Left lung (tissue), 10 donors: ENCODE measurements around the gene HAL. TPM values are rescaled to one million over a fixed set of nuclear protein-coding genes. Genes with fewer than 3 reads are reported as not detected.

Experiments
- ATAC-seq: fragments of 200-7000 bp; cut with Tn5 transposase; one replicate; pipeline ENCODE4 v1.9.1; 2020; ENCODE audit warnings: moderate library complexity
- DNase-seq, 4 donors: peaks; one replicate each; pipeline ENCODE4 v3.0.0-alpha.2; 2013 to 2020
- H3K27ac ChIP-seq, 2 donors: fragments of 200-600 bp; sonication (generic) in 1 of 2; one replicate each; pipeline versions ENCODE4 v1.5.0 to v1.8.0; 2020 to 2021
- H3K27me3 ChIP-seq, 2 donors: fragments of 200-600 bp; sonication (generic) in 1 of 2; one replicate each; pipeline versions ENCODE4 v1.5.0 to v1.8.0; 2020 to 2021
- H3K36me3 ChIP-seq, 2 donors: fragments of 200-600 bp; sonication (generic) in 1 of 2; one replicate each; pipeline versions ENCODE4 v1.5.0 to v1.8.0; 2020 to 2021
- H3K4me1 ChIP-seq, 2 donors: fragments of 200-600 bp; one replicate each; pipeline ENCODE4 v1.8.0; 2021
- H3K4me3 ChIP-seq, 2 donors: fragments of 200-600 bp; sonication (generic) in 1 of 2; one replicate each; pipeline versions ENCODE4 v1.5.0 to v1.8.0; 2020 to 2021; ENCODE audit warnings: mild to moderate bottlenecking in 1 of 2
- H3K9me3 ChIP-seq, 2 donors: fragments of 200-600 bp; sonication (generic) in 1 of 2; one replicate each; pipeline versions ENCODE4 v1.5.0 to v1.8.0; 2020 to 2021
- CTCF ChIP-seq, 2 donors: fragments of 200-600 bp; sonication (generic) in 1 of 2; IDR thresholded peaks; one replicate each; pipeline versions ENCODE4 v1.5.0 to v1.8.0; 2021; ENCODE audit warnings: antibody characterized with exemption in 2 of 2
- intact Hi-C, 2 donors: fragments of 100-400 bp; cut with DNase I; formaldehyde crosslinking; loops; one replicate each; pipeline versions ENCODE4 v1.11.2 to v1.14.2; 2022
- polyA plus RNA-seq, 6 donors: library from polyadenylated mRNA; unstranded; fragments of 120-200 nt; gene quantifications; one replicate each; pipeline ENCODE4 v1.2.1, GENCODE V29; 2013; ENCODE audit not compliant: insufficient read length in 6 of 6
- total RNA-seq, 2 donors: library from RNA; stranded (reverse); fragmentation: NEBNext Ultra II Directional; extraction: Animal tissue kit (Norgen Biotek cat#: 25700); gene quantifications; one replicate each; pipeline ENCODE4 v1.2.1, GENCODE V29; 2021
- donor health status: DM: no; HTN: yes; CAD: no.
- donor health status: DM: no; HTN: no; CAD: no.

The HAL gene
- total and polyA plus RNA-seq, 8 donors, result 0.64 to 7.1 (median 1.1) TPM

- Histone ChIP-seq H3K27ac (no peak overlapping the region), H3K36me3 (peaks cover 0 to 36% of the 10 kb centered on the region in 2 donors), H3K4me1 (no peaks in the 10 kb centered on the region), H3K4me3 (no peak overlapping the region), H3K9me3 (no peaks in the 10 kb centered on the region), H3K27me3 (no peaks in the 10 kb centered on the region)
- intact Hi-C loops, result no loop called here
- ATAC-seq, result no peak
- no peak for TF ChIP-seq CTCF (IDR thresholded peaks at IDR 0.05)
- DNase-seq, result peak in 1 of 4 donors; percentile 15
These were observed 9.2 kb downstream of the HAL start for GRCh38 chr12:95986635-95987570.

- Histone ChIP-seq H3K27ac (no peak overlapping the region), H3K4me3 (no peak overlapping the region), H3K36me3 (peaks cover 0 to 22% of the 10 kb centered on the region in 2 donors), H3K27me3 (no peaks in the 10 kb centered on the region), H3K4me1 (no peaks in the 10 kb centered on the region), H3K9me3 (no peaks in the 10 kb centered on the region)
- no peak for ATAC-seq
- TF ChIP-seq CTCF (IDR thresholded peaks at IDR 0.05), result no peak
- intact Hi-C loops, result no loop called here
- DNase-seq, result no peak
These were observed 11.5 kb downstream of the HAL start for GRCh38 chr12:95984682-95985081.

- DNase-seq, result no peak
These were observed 13.5 kb downstream of the HAL start for GRCh38 chr12:95982602-95983001.

GRCh38 chr12:95980437-95980836 is 15.7 kb downstream of the HAL start:
- intact Hi-C loops, result no loop called here
- no peak overlapping the region for H3K27ac ChIP-seq
- no peak for TF ChIP-seq CTCF (IDR thresholded peaks at IDR 0.05)
- H3K4me1 ChIP-seq, result no peaks in the 10 kb centered on the region
- H3K4me3 ChIP-seq, result no peak overlapping the region
- H3K36me3 ChIP-seq, result peaks cover 0 to 30% of the 10 kb centered on the region in 2 donors
- no peaks in the 10 kb centered on the region for H3K9me3 ChIP-seq
- ATAC-seq (no peak), DNase-seq (no peak)
- no peaks in the 10 kb centered on the region for H3K27me3 ChIP-seq

More at GRCh38 chr12:95982602-95983001, 13.5 kb downstream of the HAL start:
- Histone ChIP-seq H3K27me3 (no peaks in the 10 kb centered on the region), H3K36me3 (peaks cover 0 to 17% of the 10 kb centered on the region in 2 donors), H3K27ac (no peak overlapping the region), H3K4me3 (no peak overlapping the region), H3K4me1 (no peaks in the 10 kb centered on the region), H3K9me3 (no peaks in the 10 kb centered on the region)
- ATAC-seq, result no peak
- intact Hi-C loops, result no loop called here
- TF ChIP-seq CTCF (IDR thresholded peaks at IDR 0.05), result no peak

- Histone ChIP-seq H3K27me3 (no peaks in the 10 kb centered on the region), H3K36me3 (peaks cover 0 to 29% of the 10 kb centered on the region in 2 donors), H3K9me3 (no peaks in the 10 kb centered on the region), H3K4me1 (no peaks in the 10 kb centered on the region), H3K27ac (no peak overlapping the region), H3K4me3 (no peak overlapping the region)
- TF ChIP-seq CTCF (IDR thresholded peaks at IDR 0.05), result no peak
- ATAC-seq (no peak), DNase-seq (no peak)
- intact Hi-C loops, result no loop called here
These were observed 17.4 kb downstream of the HAL start for GRCh38 chr12:95978774-95979173.
